Duodenal mucosa (tissue), 2 donors: ENCODE data around the gene FGFR2.

Experiments
- H3K27ac ChIP-seq: one replicate; pipeline ENCODE4 v1.7.0; 2013; ENCODE audit warnings: low read depth, low read length
- H3K27me3 ChIP-seq, 2 donors: one replicate each; pipeline ENCODE4 v1.7.0; 2013; ENCODE audit warnings: low read length in 2 of 2, control low read depth in 1 of 2; ENCODE audit not compliant: insufficient read depth in 2 of 2, control insufficient read depth in 1 of 2
- H3K36me3 ChIP-seq, 2 donors: one replicate each; pipeline ENCODE4 v1.7.0; 2013; ENCODE audit warnings: low read length in 2 of 2, control low read depth in 1 of 2; ENCODE audit not compliant: insufficient read depth in 2 of 2, control insufficient read depth in 1 of 2
- H3K4me1 ChIP-seq, 2 donors: one replicate each; pipeline ENCODE4 v1.7.0; 2013; ENCODE audit warnings: low read length in 2 of 2, control low read depth in 1 of 2; ENCODE audit not compliant: insufficient read depth in 2 of 2, control insufficient read depth in 1 of 2
- H3K4me3 ChIP-seq, 2 donors: one replicate each; pipeline ENCODE4 v1.7.0; 2013; ENCODE audit warnings: low read length in 2 of 2, low read depth in 1 of 2
- H3K9ac ChIP-seq, 2 donors: one replicate each; pipeline ENCODE4 v1.7.0; 2013; ENCODE audit warnings: low read length in 2 of 2, low read depth in 1 of 2
- H3K9me3 ChIP-seq, 2 donors: one replicate each; pipeline ENCODE4 v1.7.0; 2013; ENCODE audit warnings: low read length in 2 of 2, control low read depth in 1 of 2; ENCODE audit not compliant: control insufficient read depth in 1 of 2

FGFR2 gene

DNA sequence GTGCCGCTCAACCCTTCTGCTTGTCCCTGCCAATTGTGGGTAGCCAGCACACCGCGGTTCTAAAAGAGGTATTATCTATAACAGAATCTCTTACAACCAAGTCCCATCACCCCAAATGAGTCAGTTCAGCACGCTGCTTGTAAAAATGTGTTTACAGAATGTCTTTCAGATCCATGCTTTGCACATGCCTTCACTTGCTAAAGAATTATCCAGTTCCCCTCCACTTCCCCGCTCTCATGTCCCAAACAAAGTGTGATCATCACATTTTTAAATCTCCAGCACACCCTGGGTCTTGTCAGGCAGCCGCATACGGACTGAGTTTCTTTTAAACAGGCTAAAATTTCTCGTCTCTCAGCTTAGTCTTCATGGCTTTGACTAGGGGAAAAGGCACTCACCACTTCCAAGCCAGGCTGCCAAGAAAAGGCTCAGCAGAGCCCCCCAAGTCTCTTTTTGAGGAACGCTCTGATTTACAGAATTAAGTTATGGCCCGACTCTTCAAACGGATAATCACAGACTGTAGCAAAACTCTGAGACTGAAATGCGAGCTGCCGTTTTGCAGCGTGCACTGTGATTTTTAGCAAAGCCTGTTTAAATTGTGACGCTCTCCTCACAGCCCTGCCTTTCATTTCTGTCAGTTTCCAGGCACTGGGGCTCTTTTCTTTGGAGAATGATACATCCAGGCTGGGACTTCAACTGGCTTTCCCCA is 29.8 kb upstream of the FGFR2 start:
- Histone ChIP-seq H3K4me3 (no peak overlapping the region), H3K36me3 (no peaks in the 10 kb centered on the region), H3K9ac (no peak overlapping the region), H3K4me1 (peaks cover 2 to 6% of the 10 kb centered on the region in 2 donors), H3K9me3 (no peaks in the 10 kb centered on the region), H3K27me3 (no peaks in the 10 kb centered on the region), H3K27ac (no peak overlapping the region)

DNA sequence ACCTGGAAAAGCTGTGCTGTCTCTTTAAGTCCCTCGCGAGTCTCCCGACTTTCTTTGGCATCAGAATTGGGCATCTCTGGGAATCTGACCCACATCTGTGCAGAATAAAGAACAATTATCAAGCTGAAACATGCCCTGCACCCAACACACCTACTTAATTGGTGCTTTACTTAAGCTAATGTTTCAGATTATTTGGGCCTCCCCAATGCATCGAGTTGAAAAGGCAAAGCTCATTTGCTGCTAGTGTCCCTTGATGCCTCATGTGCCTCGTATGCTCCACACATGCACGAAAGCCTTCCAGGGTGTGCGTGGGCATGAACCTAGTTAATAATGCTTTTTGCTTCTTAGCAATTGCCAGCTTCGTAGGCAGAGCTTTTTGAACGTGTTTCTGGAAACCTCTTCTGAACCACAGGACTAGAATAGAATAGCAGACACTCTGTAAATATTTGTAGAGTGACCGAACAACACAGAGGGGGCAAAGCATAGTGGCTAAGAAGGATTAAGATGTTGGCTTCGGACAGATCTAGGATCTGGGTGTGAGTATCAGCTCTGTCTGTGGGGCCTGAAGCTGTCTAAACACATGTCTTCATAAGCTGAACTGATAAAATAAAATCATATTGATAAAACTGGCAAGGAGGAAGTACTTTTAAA is 26.7 kb upstream of the FGFR2 start:
- Histone ChIP-seq H3K9ac (no peak overlapping the region), H3K4me3 (no peak overlapping the region), H3K4me1 (peaks cover 2 to 6% of the 10 kb centered on the region in 2 donors), H3K27ac (no peak overlapping the region), H3K36me3 (no peaks in the 10 kb centered on the region), H3K9me3 (no peaks in the 10 kb centered on the region), H3K27me3 (peaks cover 0 to 3% of the 10 kb centered on the region in 2 donors)

DNA sequence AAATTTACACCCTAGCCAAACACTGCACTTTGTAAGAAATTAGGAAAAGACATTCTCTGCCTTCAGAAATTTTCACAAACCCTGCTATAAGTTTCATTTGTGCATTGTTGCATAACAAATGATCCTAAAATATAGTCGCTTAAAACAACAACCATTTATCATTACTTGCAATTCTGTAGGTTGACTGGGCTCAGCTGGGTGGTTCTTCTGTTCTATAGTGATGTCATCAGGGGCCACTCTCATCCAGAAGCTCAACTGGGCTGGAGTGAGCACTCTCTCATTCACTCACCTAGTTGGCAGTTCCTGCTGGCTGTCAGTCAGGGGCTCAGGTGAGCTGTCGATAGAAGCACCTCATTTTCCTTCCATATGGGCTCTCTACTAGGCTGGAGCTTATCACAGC is 20.7 kb upstream of the FGFR2 start:
- Histone ChIP-seq H3K27ac (no peak overlapping the region), H3K36me3 (no peaks in the 10 kb centered on the region), H3K4me1 (peaks cover 0 to 5% of the 10 kb centered on the region in 2 donors)

DNA sequence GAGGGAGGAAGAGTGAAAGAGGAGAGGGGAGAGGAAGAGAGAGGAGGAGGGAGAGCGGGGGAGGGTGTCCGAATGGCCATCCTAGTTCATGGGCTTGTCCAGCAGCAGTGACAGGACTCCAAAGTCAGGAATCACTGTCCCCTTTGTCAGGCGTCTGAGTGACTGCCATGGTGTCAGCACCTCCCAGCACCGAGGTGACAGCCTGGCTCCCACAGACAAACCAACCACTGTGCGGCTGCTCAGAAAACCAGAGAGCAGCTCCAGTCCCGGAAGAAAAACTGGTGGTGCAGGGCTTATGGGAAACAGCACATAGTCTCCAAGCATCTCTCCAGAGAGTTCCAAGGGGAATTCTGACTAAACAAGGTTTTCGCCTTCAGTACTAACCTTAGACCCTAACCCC is 18.9 kb upstream of the FGFR2 start:
- H3K9me3 ChIP-seq, result no peaks in the 10 kb centered on the region
- H3K36me3 ChIP-seq, result no peaks in the 10 kb centered on the region
- H3K27ac ChIP-seq, result no peak overlapping the region
- peaks cover 0 to 3% of the 10 kb centered on the region in 2 donors for H3K27me3 ChIP-seq
- no peak overlapping the region for H3K9ac ChIP-seq
- H3K4me3 ChIP-seq, result no peak overlapping the region
- peaks cover 0 to 5% of the 10 kb centered on the region in 2 donors for H3K4me1 ChIP-seq

More for the DNA sequence above, 20.7 kb upstream of the FGFR2 start:
- Histone ChIP-seq H3K9me3 (no peaks in the 10 kb centered on the region), H3K9ac (no peak overlapping the region), H3K4me3 (no peak overlapping the region), H3K27me3 (peaks cover 0 to 3% of the 10 kb centered on the region in 2 donors)

DNA sequence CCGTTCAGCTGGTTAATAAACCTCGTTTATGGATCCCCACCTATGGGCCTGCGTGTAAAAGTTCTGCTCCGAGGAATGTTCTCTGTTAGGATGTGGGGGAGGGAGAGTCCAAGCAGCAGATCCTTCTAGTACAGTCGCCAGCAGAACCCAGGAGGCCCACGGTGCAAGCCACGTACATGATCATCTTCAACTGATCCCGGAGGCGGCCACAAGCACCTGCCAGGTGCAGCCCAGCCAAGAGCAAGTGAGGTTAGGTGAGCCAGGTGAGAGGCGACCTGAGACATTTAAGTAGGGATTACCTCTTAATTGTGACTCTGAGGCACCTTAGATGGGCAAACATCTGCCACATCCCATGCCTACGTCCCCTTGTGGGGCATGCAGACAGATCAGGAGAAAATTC is 18.0 kb upstream of the FGFR2 start:
- no peak overlapping the region for H3K4me3 ChIP-seq
- H3K27ac ChIP-seq, result no peak overlapping the region
- peaks cover 0 to 5% of the 10 kb centered on the region in 2 donors for H3K4me1 ChIP-seq
- no peaks in the 10 kb centered on the region for H3K36me3 ChIP-seq
- no peak overlapping the region for H3K9ac ChIP-seq
- no peaks in the 10 kb centered on the region for H3K27me3 ChIP-seq
- no peaks in the 10 kb centered on the region for H3K9me3 ChIP-seq

DNA sequence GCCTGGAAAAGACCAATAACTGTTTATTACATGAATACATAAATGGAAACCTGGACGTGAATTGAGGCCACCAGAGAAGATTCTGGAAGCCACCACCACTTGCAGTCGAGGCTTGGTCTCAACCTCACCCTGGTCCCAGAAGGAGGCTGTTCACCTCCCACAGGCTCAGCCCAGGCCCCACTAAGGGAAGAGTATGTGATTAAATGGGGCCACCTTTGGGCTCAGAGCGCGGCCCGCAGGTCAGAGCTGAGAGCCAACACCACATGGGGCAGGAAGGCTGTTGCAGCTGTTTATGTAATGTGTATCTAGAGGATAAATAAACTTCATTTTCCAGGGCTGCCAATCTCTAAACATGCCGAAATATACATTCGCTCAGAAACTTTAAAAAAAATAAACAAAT is 17.6 kb upstream of the FGFR2 start:
- H3K4me3 ChIP-seq, result no peak overlapping the region
- no peak overlapping the region for H3K9ac ChIP-seq
- no peak overlapping the region for H3K27ac ChIP-seq
- H3K27me3 ChIP-seq, result no peaks in the 10 kb centered on the region
- peaks cover 0 to 5% of the 10 kb centered on the region in 2 donors for H3K4me1 ChIP-seq
- no peaks in the 10 kb centered on the region for H3K36me3 ChIP-seq
- H3K9me3 ChIP-seq, result no peaks in the 10 kb centered on the region

DNA sequence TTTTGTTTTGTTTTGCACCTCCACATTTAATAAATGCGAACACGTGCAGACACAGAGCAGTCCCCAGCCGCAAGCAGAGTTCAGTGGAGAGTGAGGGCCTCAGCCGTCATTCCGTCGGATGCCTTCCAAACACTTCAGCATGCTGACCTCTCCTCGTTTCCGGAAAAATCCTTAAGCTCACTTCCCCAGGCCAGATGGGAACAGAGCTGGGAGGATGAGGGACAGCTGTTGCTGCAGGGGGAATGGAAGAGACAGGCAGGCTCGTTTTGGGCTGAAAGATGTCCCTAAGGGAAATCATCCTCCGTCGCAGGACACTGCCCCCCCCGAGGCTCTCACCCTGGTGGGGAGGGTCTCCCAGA is 17.2 kb upstream of the FGFR2 start:
- Histone ChIP-seq H3K4me3 (no peak overlapping the region), H3K9ac (no peak overlapping the region), H3K27me3 (no peaks in the 10 kb centered on the region), H3K36me3 (no peaks in the 10 kb centered on the region), H3K4me1 (peaks cover 0 to 5% of the 10 kb centered on the region in 2 donors), H3K27ac (no peak overlapping the region), H3K9me3 (no peaks in the 10 kb centered on the region)

DNA sequence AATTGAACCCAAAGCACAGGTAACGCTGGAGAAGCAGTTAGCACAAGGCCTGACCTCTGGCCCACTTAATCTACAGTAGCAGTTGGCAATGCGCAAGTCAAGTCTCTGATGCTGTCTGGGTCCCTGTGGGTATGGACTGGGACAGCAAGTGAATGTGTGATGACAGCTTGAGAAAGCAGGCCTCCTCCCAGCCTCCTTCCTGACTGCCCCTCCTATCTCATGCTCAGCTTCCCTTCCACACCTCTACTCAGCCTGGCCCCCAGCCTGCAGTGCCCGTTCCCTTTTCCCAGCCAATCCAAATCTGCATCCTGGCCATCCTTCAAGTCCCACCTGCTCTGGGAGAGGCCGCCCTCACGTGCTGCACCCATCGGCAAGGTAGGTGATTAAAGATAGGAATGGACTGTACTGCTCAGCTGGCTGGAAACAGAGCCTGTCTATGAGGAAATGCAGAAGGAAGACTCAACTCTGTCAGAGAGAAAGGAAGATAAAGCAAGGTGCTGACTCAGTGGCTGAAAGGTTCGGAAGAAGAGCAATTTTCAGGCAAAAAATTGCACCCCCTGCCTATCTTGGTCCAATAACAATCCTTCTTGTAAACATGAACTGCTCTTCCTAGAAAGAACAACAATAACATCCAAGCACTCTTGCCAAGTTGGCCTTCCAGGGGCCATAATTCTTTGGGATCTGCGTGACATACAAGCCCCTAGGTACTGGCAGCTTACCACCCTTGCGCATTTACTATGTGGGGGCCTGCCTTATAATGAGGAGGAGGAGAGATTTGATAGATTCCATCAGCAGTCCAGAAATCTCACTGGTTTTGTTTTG is 16.6 kb upstream of the FGFR2 start:
- Histone ChIP-seq H3K27ac (no peak overlapping the region), H3K4me3 (no peak overlapping the region), H3K9ac (no peak overlapping the region), H3K36me3 (no peaks in the 10 kb centered on the region), H3K9me3 (no peaks in the 10 kb centered on the region), H3K27me3 (no peaks in the 10 kb centered on the region), H3K4me1 (peaks cover 0 to 5% of the 10 kb centered on the region in 2 donors)

DNA sequence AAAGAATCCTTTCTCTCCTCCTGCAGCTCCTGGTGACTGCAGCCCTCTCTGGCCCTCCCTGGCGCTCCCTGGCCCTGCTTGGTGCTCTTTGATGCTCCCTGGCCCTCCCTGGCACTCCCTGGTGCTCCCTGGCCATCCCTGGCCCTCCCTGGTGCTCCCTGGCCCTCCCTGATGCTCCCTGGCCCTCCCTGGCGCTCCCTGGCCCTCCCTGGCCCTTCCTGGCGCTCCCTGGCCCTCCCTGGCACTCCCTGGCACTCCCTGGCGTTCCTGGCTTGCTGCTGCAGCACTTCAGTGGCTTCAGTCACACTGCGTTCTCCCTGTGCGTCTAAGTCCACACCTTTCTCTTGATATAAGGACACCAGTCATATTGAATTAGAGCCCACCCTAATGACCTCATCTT is 15.2 kb upstream of the FGFR2 start:
- H3K9me3 ChIP-seq, result no peaks in the 10 kb centered on the region
- no peaks in the 10 kb centered on the region for H3K27me3 ChIP-seq
- no peaks in the 10 kb centered on the region for H3K36me3 ChIP-seq
- peaks cover 4 to 10% of the 10 kb centered on the region in 2 donors for H3K4me1 ChIP-seq
- H3K9ac ChIP-seq, result no peak overlapping the region
- no peak overlapping the region for H3K27ac ChIP-seq
- no peak overlapping the region for H3K4me3 ChIP-seq
